SIG-M5 treated with dmso at 0.1 percent for 504 hours (cell line): Measurements from ENCODE around the gene TBX1.
A peak's percentile ranks its signal among the peaks of the same experiment; 100 is the strongest.

ENCODE experiments used
- DNase-seq: peaks from one replicate; lab custom pipeline; 2025; ENCODE audit not compliant: unreplicated experiment; lab: John Stamatoyannopoulos, UW

Gene TBX1

GRCh38 chr22:19797086-19798002 lies 36.8 kb downstream of the TBX1 start:
- DNase-seq: no peak

GRCh38 chr22:19798003-19798665 lies 37.6 kb downstream of the TBX1 start:
- no peak for DNase-seq

GRCh38 chr22:19798891-19799293 lies 38.3 kb downstream of the TBX1 start:
- DNase-seq: no peak

GRCh38 chr22:19799322-19800190 lies 39.0 kb downstream of the TBX1 start:
- no peak for DNase-seq

GRCh38 chr22:19800306-19800705 lies 39.7 kb downstream of the TBX1 start:
- no peak for DNase-seq

- DNase-seq: no peak
Observed at GRCh38 chr22:19800761-19801244, 40.2 kb downstream of the TBX1 start.

GRCh38 chr22:19801340-19802000 lies 40.9 kb downstream of the TBX1 start:
- DNase-seq: no peak

- DNase-seq: no peak
Observed at GRCh38 chr22:19802001-19802893, 41.7 kb downstream of the TBX1 start.

GRCh38 chr22:19802894-19803735 lies 42.5 kb downstream of the TBX1 start:
- DNase-seq: no peak

GRCh38 chr22:19803736-19804267 lies 43.2 kb downstream of the TBX1 start:
- DNase-seq: no peak

- DNase-seq: no peak
Observed at GRCh38 chr22:19805821-19806212, 45.2 kb downstream of the TBX1 start.

GRCh38 chr22:19806213-19807160 lies 45.9 kb downstream of the TBX1 start:
- DNase-seq: peak; percentile 44

- DNase-seq: no peak
Observed at GRCh38 chr22:19807161-19807913, 46.8 kb downstream of the TBX1 start.

GRCh38 chr22:19807914-19808872 lies 47.6 kb downstream of the TBX1 start:
- DNase-seq: no peak

GRCh38 chr22:19808873-19809478 lies 48.4 kb downstream of the TBX1 start:
- no peak for DNase-seq
